Measurements from ENCODE around the gene CAPN15.

Gene CAPN15

DNA sequence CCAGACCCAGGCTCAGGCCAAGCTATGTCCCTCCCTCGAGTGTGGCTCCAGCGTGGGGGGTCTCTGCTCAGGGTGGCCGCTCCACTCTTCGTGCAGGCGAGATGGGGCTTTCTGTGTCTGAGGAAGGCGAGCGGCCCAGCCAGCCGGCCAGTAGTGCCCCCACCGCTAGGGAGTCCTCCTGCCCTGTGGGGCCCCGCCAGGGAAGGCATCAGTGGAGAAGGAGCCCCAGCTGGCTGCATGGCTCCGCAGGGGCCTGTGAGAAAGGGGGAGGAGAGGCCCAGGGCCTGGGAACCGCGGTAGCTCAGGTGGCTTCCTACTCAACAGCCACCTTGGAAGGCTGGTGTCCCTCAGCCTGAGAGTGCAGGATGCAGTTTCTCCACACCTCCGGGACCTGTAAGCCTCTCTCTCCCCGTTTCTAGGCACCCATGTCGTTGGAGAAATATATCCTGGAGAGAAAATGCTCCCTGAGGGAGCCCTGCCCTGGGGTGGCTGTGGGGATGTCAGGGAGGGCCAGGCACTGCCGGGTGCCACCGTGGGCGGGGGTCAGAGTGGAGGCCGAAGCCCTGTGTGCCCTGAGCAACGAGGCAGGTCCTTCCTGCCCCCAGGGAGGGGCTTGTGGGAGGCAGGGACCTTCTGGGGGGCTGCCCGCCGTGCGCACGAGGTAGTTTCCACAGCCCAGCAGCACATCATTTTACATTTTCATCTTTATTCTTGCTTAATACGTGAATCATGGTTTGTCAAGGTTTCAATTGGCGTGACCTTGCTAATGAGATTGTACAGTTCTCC, 45.5 kb downstream of the CAPN15 start:
- in situ Hi-C loops (cut with HindIII; ENCODE audit: low sequenced_read_pairs) = no loop called here
- TF ChIP-seq, protein P1, sequence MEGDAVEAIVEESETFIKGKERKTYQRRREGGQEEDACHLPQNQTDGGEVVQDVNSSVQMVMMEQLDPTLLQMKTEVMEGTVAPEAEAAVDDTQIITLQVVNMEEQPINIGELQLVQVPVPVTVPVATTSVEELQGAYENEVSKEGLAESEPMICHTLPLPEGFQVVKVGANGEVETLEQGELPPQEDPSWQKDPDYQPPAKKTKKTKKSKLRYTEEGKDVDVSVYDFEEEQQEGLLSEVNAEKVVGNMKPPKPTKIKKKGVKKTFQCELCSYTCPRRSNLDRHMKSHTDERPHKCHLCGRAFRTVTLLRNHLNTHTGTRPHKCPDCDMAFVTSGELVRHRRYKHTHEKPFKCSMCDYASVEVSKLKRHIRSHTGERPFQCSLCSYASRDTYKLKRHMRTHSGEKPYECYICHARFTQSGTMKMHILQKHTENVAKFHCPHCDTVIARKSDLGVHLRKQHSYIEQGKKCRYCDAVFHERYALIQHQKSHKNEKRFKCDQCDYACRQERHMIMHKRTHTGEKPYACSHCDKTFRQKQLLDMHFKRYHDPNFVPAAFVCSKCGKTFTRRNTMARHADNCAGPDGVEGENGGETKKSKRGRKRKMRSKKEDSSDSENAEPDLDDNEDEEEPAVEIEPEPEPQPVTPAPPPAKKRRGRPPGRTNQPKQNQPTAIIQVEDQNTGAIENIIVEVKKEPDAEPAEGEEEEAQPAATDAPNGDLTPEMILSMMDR (IDR thresholded peaks at IDR 0.05; ENCODE audit: low read depth, low read length) = no peak
- no peak overlapping the region for H3K4me3 ChIP-seq (ENCODE audit: low read depth, low read length)
- no peak for DNase-seq (ENCODE audit: low read depth, low spot score)

DNA sequence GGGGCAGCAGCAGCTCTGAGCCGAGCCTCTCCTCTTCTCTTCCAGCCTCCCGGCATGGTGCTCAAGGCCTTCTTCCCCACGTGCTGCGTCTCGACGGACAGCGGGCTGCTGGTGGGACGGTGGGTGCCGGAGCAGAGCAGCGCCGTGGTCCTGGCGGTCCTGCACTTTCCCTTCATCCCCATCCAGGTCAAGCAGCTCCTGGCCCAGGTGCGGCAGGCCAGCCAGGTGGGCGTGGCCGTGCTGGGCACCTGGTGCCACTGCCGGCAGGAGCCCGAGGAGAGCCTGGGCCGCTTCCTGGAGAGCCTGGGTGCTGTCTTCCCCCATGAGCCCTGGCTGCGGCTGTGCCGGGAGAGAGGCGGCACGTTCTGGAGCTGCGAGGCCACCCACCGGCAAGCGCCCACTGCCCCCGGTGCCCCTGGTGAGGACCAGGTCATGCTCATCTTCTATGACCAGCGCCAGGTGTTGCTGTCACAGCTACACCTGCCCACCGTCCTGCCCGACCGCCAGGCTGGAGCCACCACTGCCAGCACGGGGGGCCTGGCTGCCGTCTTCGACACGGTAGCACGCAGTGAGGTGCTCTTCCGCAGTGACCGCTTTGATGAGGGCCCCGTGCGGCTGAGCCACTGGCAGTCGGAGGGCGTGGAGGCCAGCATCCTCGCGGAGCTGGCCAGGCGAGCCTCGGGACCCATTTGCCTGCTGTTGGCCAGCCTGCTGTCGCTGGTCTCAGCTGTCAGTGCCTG, 46.7 kb downstream of the CAPN15 start:
- no peak overlapping the region for H3K4me3 ChIP-seq (ENCODE audit: low read depth, low read length)
- TF ChIP-seq, protein P1 (IDR thresholded peaks at IDR 0.05; ENCODE audit: low read depth, low read length) = no peak
- no peak for DNase-seq (ENCODE audit: low read depth, low spot score)
- in situ Hi-C loops (cut with HindIII; ENCODE audit: low sequenced_read_pairs) = no loop called here

GRCh38 chr16:575354-576196, 48.1 kb downstream of the CAPN15 start:
- TF ChIP-seq, protein P1 (IDR thresholded peaks at IDR 0.05; ENCODE audit: low read depth, low read length) = no peak
- in situ Hi-C loops (cut with HindIII; ENCODE audit: low sequenced_read_pairs) = no loop called here
- no peak for DNase-seq (ENCODE audit: low read depth, low spot score)
- no peak overlapping the region for H3K4me3 ChIP-seq (ENCODE audit: low read depth, low read length)

DNA sequence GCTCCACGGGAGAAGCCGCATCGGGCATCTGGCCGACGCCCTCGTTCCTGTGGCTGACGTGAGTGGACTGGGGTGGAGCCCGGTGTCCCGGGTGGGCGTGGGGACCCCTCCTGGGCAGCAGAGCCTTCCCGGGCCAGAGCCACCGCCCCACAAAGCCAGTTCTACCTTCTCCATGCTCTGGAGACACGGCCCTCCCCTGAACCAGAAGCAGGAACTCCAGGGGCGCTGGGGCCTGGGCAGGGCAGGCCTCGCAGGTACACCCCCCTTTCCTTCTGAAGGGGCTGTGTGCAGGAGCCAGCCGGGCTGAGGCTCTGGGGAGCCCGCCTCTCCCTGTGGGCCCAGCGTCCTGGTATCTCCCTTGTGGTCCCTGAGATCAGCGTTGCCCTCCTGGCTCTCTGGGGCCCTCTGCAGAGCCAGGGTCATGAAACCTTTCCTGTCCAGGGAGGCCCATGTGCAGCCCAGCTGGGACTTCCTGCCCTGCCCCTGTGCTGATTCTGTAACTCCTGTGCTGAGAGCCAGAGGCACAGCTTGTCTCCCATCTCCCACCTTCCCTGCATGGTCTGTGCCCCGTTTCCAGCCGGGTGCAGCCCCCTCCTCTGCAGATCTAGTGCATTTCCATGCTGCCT, 48.8 kb downstream of the CAPN15 start:
- in situ Hi-C loops (cut with HindIII; ENCODE audit: low sequenced_read_pairs) = no loop called here
- H3K4me3 ChIP-seq (ENCODE audit: low read depth, low read length) = no peak overlapping the region
- no peak for DNase-seq (ENCODE audit: low read depth, low spot score)
- TF ChIP-seq, protein P1 (IDR thresholded peaks at IDR 0.05; ENCODE audit: low read depth, low read length) = no peak

GRCh38 chr16:576823-577201, 49.3 kb downstream of the CAPN15 start:
- DNase-seq (ENCODE audit: low read depth, low spot score) = no peak
- H3K4me3 ChIP-seq (ENCODE audit: low read depth, low read length) = no peak overlapping the region
- TF ChIP-seq, protein P1 (IDR thresholded peaks at IDR 0.05; ENCODE audit: low read depth, low read length) = peak; percentile 12
- in situ Hi-C loops (cut with HindIII; ENCODE audit: low sequenced_read_pairs) = no loop called here

DNA sequence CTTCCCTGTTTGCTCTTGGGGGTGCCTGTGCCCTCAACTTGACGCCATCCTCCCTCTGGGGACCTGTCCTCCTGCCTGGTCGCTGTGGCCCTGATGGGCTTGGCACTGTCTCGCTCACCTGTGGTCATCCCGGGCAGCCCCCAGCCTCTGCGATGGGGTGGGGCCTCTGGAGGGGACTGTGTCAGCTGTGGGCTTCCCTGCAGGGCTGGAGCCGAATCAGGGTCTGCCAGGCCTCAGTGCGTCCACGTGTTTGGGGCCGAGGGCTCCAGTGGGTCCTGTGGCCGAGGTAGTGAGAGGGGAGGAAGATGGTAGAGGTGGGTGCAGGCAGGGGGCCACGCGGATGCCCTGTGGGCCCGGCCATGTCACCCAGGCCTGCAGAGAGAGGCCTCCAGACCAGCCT, 50.3 kb downstream of the CAPN15 start:
- in situ Hi-C loops (cut with HindIII; ENCODE audit: low sequenced_read_pairs) = no loop called here
- no peak for DNase-seq (ENCODE audit: low read depth, low spot score)
- H3K4me3 ChIP-seq (ENCODE audit: low read depth, low read length) = no peak overlapping the region
- TF ChIP-seq, protein P1 (IDR thresholded peaks at IDR 0.05; ENCODE audit: low read depth, low read length) = no peak
